ENCODE data around the gene JARID2.

- TF ChIP-seq EZH2 (IDR thresholded peaks at IDR 0.05) (no peak), EZH2phosphoT487 (IDR thresholded peaks at IDR 0.05; ENCODE audit: borderline replicate concordance) (no peak), POLR2AphosphoS5 (IDR thresholded peaks at IDR 0.05; ENCODE audit: low read depth, low read length) (no peak), RAD21 (IDR thresholded peaks at IDR 0.05; ENCODE audit: low read depth) (no peak), SIN3A (IDR thresholded peaks at IDR 0.05; ENCODE audit: low read depth) (no peak)
Observed at GRCh38 chr6:15267221-15267620, 21.4 kb downstream of the JARID2 start.
